ENCODE measurements around the gene TEX50.
A peak's percentile ranks its signal among the peaks of the same experiment; 100 is the strongest.
"Not testable (repeated sequence)": the region's sequence is repeated elsewhere in the genome, so short reads cannot be mapped to it uniquely, and the experiment has no call there.

TEX50 gene

GRCh38 chr1:173663159-173663558 is 28.0 kb downstream of the TEX50 start:
- DNase-seq = no peak

- peak; percentile 47 for DNase-seq
Measured at GRCh38 chr1:173666646-173667045, 31.5 kb downstream of the TEX50 start.

- no peak for DNase-seq
Measured at GRCh38 chr1:173669491-173669941, 34.4 kb downstream of the TEX50 start, which contains the start of gene ANKRD45. TSS of gene ANKRD45 (minus strand) at chr1:173669851. CDS start at chr1:173659418, 10,433 bp downstream.

DNA sequence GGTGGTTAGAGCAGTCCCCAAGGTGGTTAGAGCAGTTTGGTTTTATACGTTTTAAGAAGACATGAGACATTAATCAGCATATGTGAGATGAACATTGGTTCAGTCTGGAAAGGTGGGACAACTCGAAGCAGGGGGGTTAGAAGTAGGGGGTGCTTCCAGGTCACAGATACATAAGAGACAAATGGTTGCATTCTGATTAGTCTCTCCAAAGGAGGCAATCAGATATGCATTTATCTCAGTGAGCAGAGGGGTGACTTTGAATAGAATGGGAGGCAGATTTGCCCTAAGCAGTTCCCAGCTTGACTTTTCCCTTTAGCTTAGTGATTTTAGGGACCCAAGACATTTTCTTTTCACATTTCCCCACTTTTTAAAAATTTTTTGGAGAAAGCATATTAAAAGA is 39.4 kb downstream of the TEX50 start:
- DNase-seq = not testable (repeated sequence)

- DNase-seq = not testable (repeated sequence)
Measured at GRCh38 chr1:173680152-173680551, 45.0 kb downstream of the TEX50 start.

DNA sequence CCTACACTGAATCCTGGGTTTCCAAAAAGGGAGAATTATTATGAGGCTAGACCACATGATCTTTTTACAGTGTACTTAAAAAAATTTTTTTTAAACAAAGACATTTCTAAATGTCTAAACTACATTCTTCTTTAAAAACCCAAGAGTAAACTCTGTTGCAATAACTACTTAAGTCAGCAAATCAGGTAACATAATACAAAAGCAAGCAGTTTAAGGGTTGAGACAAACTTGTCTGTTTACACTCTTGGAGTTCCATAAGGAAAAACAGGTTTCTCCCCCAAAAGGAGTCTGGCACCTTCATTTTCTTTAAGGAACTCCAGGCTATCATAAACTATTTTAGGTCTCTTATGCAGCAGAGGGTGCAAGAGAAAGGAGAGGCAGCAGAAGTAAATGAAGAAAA is 47.0 kb downstream of the TEX50 start:
- no peak for DNase-seq

- not testable (repeated sequence) for DNase-seq
Measured at GRCh38 chr1:173683838-173684237, 48.7 kb downstream of the TEX50 start.

- not testable (repeated sequence) for DNase-seq
Measured at GRCh38 chr1:173685121-173685520, 50.0 kb downstream of the TEX50 start.
